Endothelial cell (in vitro differentiated cells): Measurements from ENCODE around the gene RAD9B. TPM values are rescaled to one million over a fixed set of nuclear protein-coding genes. Genes with fewer than 3 reads are reported as not detected.

Experiments used
- DNase-seq: peaks from one replicate; pipeline ENCODE4 v3.0.0; 2021; ENCODE audit warnings: low spot score
- H3K27ac Mint-ChIP-seq: one replicate; pipeline ENCODE4 v1.8.0; 2021; ENCODE audit warnings: mixed read lengths, inconsistent platforms; ENCODE audit not compliant: unreplicated experiment
- H3K27me3 Mint-ChIP-seq: one replicate; pipeline ENCODE4 v1.8.0; 2021; ENCODE audit warnings: mild to moderate bottlenecking, moderate library complexity, mixed read lengths, inconsistent platforms; ENCODE audit not compliant: unreplicated experiment
- H3K36me3 Mint-ChIP-seq: one replicate; pipeline ENCODE4 v1.8.0; 2021; ENCODE audit warnings: mild to moderate bottlenecking, low read depth, mixed read lengths, inconsistent platforms; ENCODE audit not compliant: unreplicated experiment
- H3K4me1 Mint-ChIP-seq: one replicate; pipeline ENCODE4 v1.8.0; 2021; ENCODE audit warnings: mild to moderate bottlenecking, mixed read lengths, inconsistent platforms; ENCODE audit not compliant: unreplicated experiment
- H3K4me3 Mint-ChIP-seq: one replicate; pipeline ENCODE4 v1.8.0; 2021; ENCODE audit warnings: mild to moderate bottlenecking, mixed read lengths, inconsistent platforms; ENCODE audit not compliant: unreplicated experiment
- H3K9me3 Mint-ChIP-seq: one replicate; pipeline ENCODE4 v1.8.0; 2021; ENCODE audit warnings: mixed read lengths, inconsistent platforms; ENCODE audit not compliant: unreplicated experiment
- total RNA-seq: library from RNA; stranded (reverse); fragmentation: NEBNext Ultra II Directional; extraction: Animal tissue kit (Norgen Biotek cat#: 25700); gene quantifications from one replicate; pipeline ENCODE4 v1.2.1, GENCODE V29; 2021; ENCODE audit not compliant: unreplicated experiment
- TF ChIP-seq, protein P1 (sequence below): fragments of 200-600 bp; sonication (generic); IDR thresholded peaks from one replicate; pipeline ENCODE4 v1.5.0; 2021; ENCODE audit warnings: antibody characterized with exemption; ENCODE audit not compliant: unreplicated experiment

The RAD9B gene
- total RNA-seq, 1 donor from 2014 or later = 0.54 TPM

DNA sequence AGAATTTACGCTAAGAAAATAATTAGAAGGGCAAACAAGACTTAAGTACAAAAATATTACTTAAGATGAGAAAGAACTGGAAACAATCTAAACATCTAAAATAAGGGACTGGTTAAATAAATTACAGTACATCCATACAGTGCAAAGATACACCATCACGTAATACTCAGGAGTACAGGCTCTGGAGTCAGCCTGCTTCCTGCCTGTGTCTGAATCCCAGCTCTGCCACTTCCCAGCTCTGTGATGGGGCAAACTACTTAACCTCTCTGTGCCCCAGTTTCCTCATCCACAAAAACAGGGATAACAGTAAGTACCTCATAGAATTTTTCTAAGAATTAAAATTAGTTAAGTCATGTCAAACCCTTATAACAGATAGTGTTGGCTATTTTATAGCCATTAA, 45.0 kb downstream of the RAD9B start:
- no peaks in the 10 kb centered on the region for H3K4me1 Mint-ChIP-seq
- no peak overlapping the region for H3K4me3 Mint-ChIP-seq
- TF ChIP-seq, protein P1, sequence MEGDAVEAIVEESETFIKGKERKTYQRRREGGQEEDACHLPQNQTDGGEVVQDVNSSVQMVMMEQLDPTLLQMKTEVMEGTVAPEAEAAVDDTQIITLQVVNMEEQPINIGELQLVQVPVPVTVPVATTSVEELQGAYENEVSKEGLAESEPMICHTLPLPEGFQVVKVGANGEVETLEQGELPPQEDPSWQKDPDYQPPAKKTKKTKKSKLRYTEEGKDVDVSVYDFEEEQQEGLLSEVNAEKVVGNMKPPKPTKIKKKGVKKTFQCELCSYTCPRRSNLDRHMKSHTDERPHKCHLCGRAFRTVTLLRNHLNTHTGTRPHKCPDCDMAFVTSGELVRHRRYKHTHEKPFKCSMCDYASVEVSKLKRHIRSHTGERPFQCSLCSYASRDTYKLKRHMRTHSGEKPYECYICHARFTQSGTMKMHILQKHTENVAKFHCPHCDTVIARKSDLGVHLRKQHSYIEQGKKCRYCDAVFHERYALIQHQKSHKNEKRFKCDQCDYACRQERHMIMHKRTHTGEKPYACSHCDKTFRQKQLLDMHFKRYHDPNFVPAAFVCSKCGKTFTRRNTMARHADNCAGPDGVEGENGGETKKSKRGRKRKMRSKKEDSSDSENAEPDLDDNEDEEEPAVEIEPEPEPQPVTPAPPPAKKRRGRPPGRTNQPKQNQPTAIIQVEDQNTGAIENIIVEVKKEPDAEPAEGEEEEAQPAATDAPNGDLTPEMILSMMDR = no peak
- no peaks in the 10 kb centered on the region for H3K9me3 Mint-ChIP-seq
- DNase-seq = no peak
- H3K27me3 Mint-ChIP-seq = no peaks in the 10 kb centered on the region
- H3K27ac Mint-ChIP-seq = no peak overlapping the region
- H3K36me3 Mint-ChIP-seq = peaks cover 8% of the 10 kb centered on the region

DNA sequence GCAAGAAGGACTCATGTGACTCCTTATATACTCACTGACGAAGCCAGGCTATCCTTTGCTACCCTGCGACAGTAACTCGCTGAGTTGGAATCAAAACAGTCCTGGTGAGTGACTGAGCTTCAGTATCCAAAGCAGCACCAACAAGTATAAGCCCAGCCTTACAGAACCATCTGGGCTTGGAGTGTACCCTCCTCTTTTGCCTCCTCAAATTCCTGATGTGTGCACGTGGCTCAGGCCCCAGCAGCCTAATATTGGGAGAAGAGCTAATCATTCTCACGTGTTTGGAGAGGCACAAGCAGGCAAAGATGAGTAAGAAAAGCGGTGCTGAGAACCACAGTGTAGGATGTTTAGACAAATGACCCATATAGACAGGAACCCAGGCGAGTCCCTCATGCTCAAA, 46.5 kb downstream of the RAD9B start:
- Mint-ChIP-seq H3K4me1 (no peaks in the 10 kb centered on the region), H3K27ac (no peak overlapping the region), H3K27me3 (no peaks in the 10 kb centered on the region), H3K36me3 (peaks cover 5% of the 10 kb centered on the region), H3K4me3 (no peak overlapping the region), H3K9me3 (no peaks in the 10 kb centered on the region)
- no peak for DNase-seq
- TF ChIP-seq, protein P1 = no peak

DNA sequence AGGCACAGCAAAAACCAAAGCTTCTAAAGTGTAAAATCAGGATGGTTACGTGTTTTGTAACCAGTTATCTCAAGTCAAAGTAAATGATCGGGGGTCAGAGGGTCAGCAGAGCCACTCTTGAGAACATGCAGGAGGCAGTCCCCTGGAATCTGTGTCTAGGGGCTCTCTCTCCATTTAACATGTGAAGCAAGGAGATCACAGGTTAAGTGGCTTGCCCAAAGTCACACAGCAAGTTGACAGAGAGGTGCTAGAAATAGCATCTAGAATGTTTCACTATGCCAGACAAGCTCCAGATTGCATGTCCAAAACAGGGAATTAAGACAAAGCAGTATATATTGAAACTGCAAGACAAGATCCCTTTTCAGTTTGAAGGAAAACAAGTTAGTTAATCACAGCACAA, 47.6 kb downstream of the RAD9B start:
- H3K4me1 Mint-ChIP-seq = no peaks in the 10 kb centered on the region
- no peaks in the 10 kb centered on the region for H3K27me3 Mint-ChIP-seq
- no peak for DNase-seq
- TF ChIP-seq, protein P1 = no peak
- no peaks in the 10 kb centered on the region for H3K9me3 Mint-ChIP-seq
- H3K36me3 Mint-ChIP-seq = peaks cover 5% of the 10 kb centered on the region
- H3K27ac Mint-ChIP-seq = peak overlapping the region; percentile 12
- H3K4me3 Mint-ChIP-seq = no peak overlapping the region

DNA sequence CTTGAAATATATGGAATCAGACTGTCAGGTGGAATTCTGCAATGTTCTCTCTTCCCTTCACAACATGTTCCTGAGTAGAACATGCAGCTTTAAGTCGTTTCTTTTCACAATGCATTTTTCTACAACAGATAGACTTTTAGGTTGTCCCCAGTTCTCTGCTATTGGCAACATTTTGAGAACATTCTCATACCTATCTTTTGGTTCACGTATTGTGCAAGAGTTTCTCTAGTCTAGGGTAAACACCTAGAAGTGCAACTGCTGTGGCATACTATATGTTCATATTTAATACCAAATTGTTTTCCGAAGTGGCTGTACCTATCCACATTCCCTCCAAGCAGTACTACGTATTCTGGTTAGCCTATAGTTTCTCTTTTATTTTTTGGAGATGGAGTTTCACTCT, 48.9 kb downstream of the RAD9B start:
- Mint-ChIP-seq H3K36me3 (peaks cover 5% of the 10 kb centered on the region), H3K4me1 (no peaks in the 10 kb centered on the region), H3K27ac (no peak overlapping the region), H3K9me3 (no peaks in the 10 kb centered on the region), H3K27me3 (no peaks in the 10 kb centered on the region), H3K4me3 (no peak overlapping the region)
- no peak for DNase-seq
- TF ChIP-seq, protein P1 = no peak

Other genes with a start within 250 kb of the RAD9B start
- gene ATP2A2, start 221.1 kb upstream of the RAD9B start, total RNA-seq = 178 TPM
- gene ANAPC7, start 98.6 kb upstream of the RAD9B start, total RNA-seq = 64.8 TPM
- 230 TPM for gene ARPC3, start 52.0 kb upstream of the RAD9B start, total RNA-seq
- gene GPN3, start 34.1 kb upstream of the RAD9B start, total RNA-seq = 20.4 TPM
- 3.1 TPM for gene FAM216A, start 33.5 kb upstream of the RAD9B start, total RNA-seq
- 116 TPM for gene VPS29, start 220 bp upstream of the RAD9B start, total RNA-seq
- gene PPTC7, start 81.0 kb downstream of the RAD9B start, total RNA-seq = 13.7 TPM
- 24.4 TPM for gene TCTN1, start 111.8 kb downstream of the RAD9B start, total RNA-seq
- 11.9 TPM for gene HVCN1, start 186.8 kb downstream of the RAD9B start, total RNA-seq
- 152 TPM for gene PPP1CC, start 240.6 kb downstream of the RAD9B start, total RNA-seq